Endodermal cell (in vitro differentiated cells): ENCODE measurements around the gene CDH6. TPM values are rescaled to one million over a fixed set of nuclear protein-coding genes. Genes with fewer than 3 reads are reported as not detected.

Experiments used
- DNase-seq: peaks from one replicate; pipeline ENCODE4 v3.0.0-alpha.2; 2017
- H3K27ac ChIP-seq: 2 replicates; pipeline ENCODE4 v1.5.1; 2013; ENCODE audit warnings: mild to moderate bottlenecking, low read depth, low read length, moderate library complexity
- H3K27me3 ChIP-seq: 2 replicates; pipeline ENCODE4 v1.6.1; 2013; ENCODE audit warnings: mild to moderate bottlenecking, low read length, moderate library complexity; ENCODE audit not compliant: insufficient read depth, control insufficient read depth, poor library complexity, severe bottlenecking
- H3K36me3 ChIP-seq: 2 replicates; pipeline ENCODE4 v1.7.0; 2013; ENCODE audit warnings: mild to moderate bottlenecking, low read length, moderate library complexity; ENCODE audit not compliant: control insufficient read depth, insufficient read depth
- H3K4me1 ChIP-seq: one replicate; pipeline ENCODE4 v1.7.0; 2013; ENCODE audit warnings: low read length; ENCODE audit not compliant: control insufficient read depth, insufficient read depth
- H3K4me3 ChIP-seq: 2 replicates; pipeline ENCODE4 v1.5.1; 2013; ENCODE audit warnings: mild to moderate bottlenecking, low read length, moderate library complexity
- H3K9ac ChIP-seq: 2 replicates; pipeline ENCODE4 v1.6.1; 2013; ENCODE audit warnings: mild to moderate bottlenecking, low read length, moderate library complexity; ENCODE audit not compliant: poor library complexity, severe bottlenecking; ENCODE audit errors: extremely low read depth
- H3K9me3 ChIP-seq: 2 replicates; pipeline ENCODE4 v1.6.1; 2013; ENCODE audit warnings: mild to moderate bottlenecking, low read length, moderate library complexity; ENCODE audit not compliant: control insufficient read depth
- H3K27ac Mint-ChIP-seq: 2 replicates; pipeline ENCODE4 v1.8.0; 2020; ENCODE audit warnings: mixed read lengths
- H3K27me3 Mint-ChIP-seq: 2 replicates; pipeline ENCODE4 v1.8.0; 2021; ENCODE audit warnings: mild to moderate bottlenecking, mixed read lengths; ENCODE audit not compliant: insufficient read depth
- H3K36me3 Mint-ChIP-seq: 2 replicates; pipeline ENCODE4 v1.8.0; 2020; ENCODE audit warnings: low read depth, mixed read lengths
- H3K4me1 Mint-ChIP-seq: 2 replicates; pipeline ENCODE4 v1.8.0; 2020; ENCODE audit warnings: mixed read lengths
- H3K4me3 Mint-ChIP-seq: 2 replicates; pipeline ENCODE4 v1.8.0; 2020; ENCODE audit warnings: mild to moderate bottlenecking, moderate library complexity, mixed read lengths
- H3K9me3 Mint-ChIP-seq: 2 replicates; pipeline ENCODE4 v1.8.0; 2020; ENCODE audit warnings: mild to moderate bottlenecking, mixed read lengths
- CTCF ChIP-seq: fragments of 200-600 bp; sonication (generic); conservative IDR thresholded peaks from 2 replicates; pipeline ENCODE4 v1.5.0; 2021; ENCODE audit warnings: antibody characterized with exemption, mild to moderate bottlenecking
- WGBS, 2 experiments: methylation state at CpG; one replicate each; pipeline versions ENCODE4 v1.1.5 to v1.1.7; 2013; ENCODE audit warnings: missing lambda C conversion rate in 2 of 2, mixed read lengths in 1 of 2; ENCODE audit not compliant: insufficient coverage in 1 of 2, insufficient read length in 1 of 2; 5-methylcytosine and 5-hydroxymethylcytosine counted together
- total RNA-seq, 2 donors: library from RNA; stranded (reverse); fragmentation: NEBNext Ultra II Directional in 1 of 2; extraction: Animal tissue kit (Norgen Biotek cat#: 25700) in 1 of 2; gene quantifications; 2 replicates in 1 of 2; 3 replicates in 1 of 2; pipeline ENCODE4 v1.2.1, GENCODE V29; 2021

Gene CDH6
- total RNA-seq, 2 donors from 2014 or later: 1.1 TPM

GRCh38 chr5:31333475-31333874, 140.0 kb downstream of the CDH6 start:
- no peaks in the 10 kb centered on the region for H3K27me3 Mint-ChIP-seq
- Histone ChIP-seq H3K4me1 (peaks cover 7% of the 10 kb centered on the region), H3K9ac (no peak overlapping the region), H3K36me3 (no peaks in the 10 kb centered on the region), H3K27me3 (no peaks in the 10 kb centered on the region), H3K27ac (no peak overlapping the region), H3K9me3 (no peaks in the 10 kb centered on the region), H3K4me3 (no peak overlapping the region)
- no peak overlapping the region for H3K27ac Mint-ChIP-seq
- H3K4me3 Mint-ChIP-seq: no peak overlapping the region
- no peaks in the 10 kb centered on the region for H3K9me3 Mint-ChIP-seq
- TF ChIP-seq CTCF: no peak
- peaks cover 15% of the 10 kb centered on the region for H3K4me1 Mint-ChIP-seq
- 89% methylated on average over 2 of the region's 2 CpGs; no CpG with 5 or more reads in 1 of the 2 experiments for WGBS, 2 experiments
- no peaks in the 10 kb centered on the region for H3K36me3 Mint-ChIP-seq
- DNase-seq: no peak

- WGBS, 2 experiments: 94% methylated on average over 3 of the region's 4 CpGs; no CpG with 5 or more reads in 1 of the 2 experiments
Measured at GRCh38 chr5:31334061-31334860, 140.8 kb downstream of the CDH6 start.

GRCh38 chr5:31335456-31335855, 142.0 kb downstream of the CDH6 start:
- Mint-ChIP-seq H3K27ac (no peak overlapping the region), H3K9me3 (no peaks in the 10 kb centered on the region), H3K27me3 (no peaks in the 10 kb centered on the region), H3K4me3 (no peak overlapping the region), H3K36me3 (no peaks in the 10 kb centered on the region), H3K4me1 (peaks cover 9% of the 10 kb centered on the region)
- DNase-seq: no peak
- no peaks in the 10 kb centered on the region for H3K27me3 ChIP-seq
- no peaks in the 10 kb centered on the region for H3K9me3 ChIP-seq
- H3K9ac ChIP-seq: no peak overlapping the region
- no peak overlapping the region for H3K4me3 ChIP-seq
- TF ChIP-seq CTCF: no peak
- no peak overlapping the region for H3K27ac ChIP-seq
- no peaks in the 10 kb centered on the region for H3K4me1 ChIP-seq
- no peaks in the 10 kb centered on the region for H3K36me3 ChIP-seq

More at GRCh38 chr5:31334061-31334860, 140.8 kb downstream of the CDH6 start:
- H3K27ac Mint-ChIP-seq: no peak overlapping the region
- no peak for TF ChIP-seq CTCF
- H3K9ac ChIP-seq: no peak overlapping the region
- no peaks in the 10 kb centered on the region for H3K9me3 Mint-ChIP-seq
- no peak overlapping the region for H3K4me3 ChIP-seq
- no peak overlapping the region for H3K27ac ChIP-seq
- H3K4me1 ChIP-seq: peaks cover 7% of the 10 kb centered on the region
- no peak for DNase-seq
- H3K4me3 Mint-ChIP-seq: no peak overlapping the region
- no peaks in the 10 kb centered on the region for H3K9me3 ChIP-seq
- H3K36me3 Mint-ChIP-seq: no peaks in the 10 kb centered on the region
- H3K27me3 Mint-ChIP-seq: no peaks in the 10 kb centered on the region
- H3K4me1 Mint-ChIP-seq: peaks cover 18% of the 10 kb centered on the region
- no peaks in the 10 kb centered on the region for H3K36me3 ChIP-seq
- H3K27me3 ChIP-seq: no peaks in the 10 kb centered on the region
